NCI-H774 (cell line): ENCODE results near the gene CAMK2A.

Source experiments
- DNase-seq: peaks from one replicate; lab custom pipeline; 2025; lab: John Stamatoyannopoulos, UW

The CAMK2A gene

DNA sequence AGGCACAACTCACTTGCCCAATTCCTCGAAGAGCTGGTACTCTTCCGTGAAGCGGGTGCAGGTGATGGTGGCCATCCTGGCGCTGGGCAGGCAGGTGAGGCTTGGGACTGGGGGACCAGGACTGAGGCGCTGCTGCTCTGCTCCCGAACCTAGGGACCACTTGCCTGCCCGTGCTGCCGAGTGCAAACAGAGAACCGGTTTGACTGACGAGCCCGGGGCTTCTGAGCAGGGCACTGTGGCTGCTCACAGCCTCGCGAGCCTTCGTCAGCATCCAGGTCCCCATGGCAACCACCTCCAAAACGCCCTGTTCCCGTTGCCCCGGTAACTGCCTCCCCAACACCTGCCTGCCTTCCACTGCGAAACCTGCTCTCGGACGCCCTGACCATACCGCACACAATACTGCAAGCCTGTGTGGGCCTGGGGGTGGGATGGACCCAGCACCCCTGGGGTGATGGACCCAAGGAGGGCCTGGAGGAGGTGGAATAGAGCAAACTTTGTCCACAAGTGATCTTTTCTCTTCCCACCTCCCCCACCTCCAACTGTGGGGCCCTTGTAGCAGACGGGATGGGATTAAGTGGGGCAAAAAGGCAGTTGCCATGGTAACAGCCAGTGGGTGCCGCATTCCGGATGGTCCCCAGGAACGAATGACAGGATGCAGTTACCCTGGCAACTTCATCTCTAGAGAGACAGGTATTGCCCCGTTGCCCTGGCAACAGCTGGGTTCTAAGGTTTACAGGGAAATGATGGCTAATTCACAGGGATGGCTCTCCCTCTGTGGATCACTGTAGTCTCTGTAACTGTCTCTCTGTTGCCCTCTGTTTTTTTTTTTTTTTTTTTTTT, at the start of gene CAMK2A:
Gene CAMK2A (minus strand): TSS at position 223 of the 840 bp plus-strand sequence. CDS start 148 bp downstream, at position 75.
- no peak for DNase-seq

DNA sequence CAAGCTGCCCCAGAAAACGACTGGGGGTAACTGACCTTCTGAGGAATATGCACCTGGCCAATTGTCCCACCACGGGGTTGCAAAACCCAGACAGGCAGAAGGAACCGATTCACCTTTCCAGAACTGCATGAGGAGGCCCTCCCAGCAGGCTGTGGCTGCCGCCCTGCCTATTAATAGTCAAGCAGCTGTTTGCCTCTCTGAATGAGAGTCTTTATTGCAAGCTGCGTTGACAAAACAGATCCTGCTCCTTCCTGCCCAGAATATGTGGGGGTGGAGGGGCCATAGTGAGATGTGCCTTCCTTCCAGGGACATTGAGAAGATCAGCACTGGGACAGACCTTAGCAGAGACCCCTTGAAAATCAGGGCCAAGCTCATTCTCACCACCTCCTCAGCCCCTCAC, 49.6 kb upstream of the CAMK2A start:
- DNase-seq: peak; percentile 4

- no peak for DNase-seq
Measured at GRCh38 chr5:150338546-150338945, 49.0 kb upstream of the CAMK2A start.

DNA sequence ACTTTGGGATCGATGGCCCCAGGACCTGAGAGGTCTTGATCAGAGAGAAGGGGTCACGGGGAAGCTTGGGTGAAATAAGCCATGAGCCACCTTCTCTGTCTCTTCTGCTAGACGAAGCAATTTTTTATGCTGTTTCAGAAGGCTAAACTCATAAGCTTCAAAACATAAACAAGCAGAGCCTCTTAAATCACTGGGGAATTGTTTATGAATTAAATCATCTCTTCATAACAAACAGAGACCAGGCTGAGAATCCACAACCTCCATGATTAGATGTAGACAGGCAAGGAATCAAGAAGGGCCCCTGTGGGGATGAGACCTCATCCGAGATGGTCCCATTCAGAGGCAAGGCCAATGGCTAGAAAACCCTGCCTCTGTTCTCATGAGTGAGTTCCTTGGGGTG, 46.2 kb upstream of the CAMK2A start:
- DNase-seq: no peak

GRCh38 chr5:150333400-150333799, 43.8 kb upstream of the CAMK2A start:
- DNase-seq: no peak

DNA sequence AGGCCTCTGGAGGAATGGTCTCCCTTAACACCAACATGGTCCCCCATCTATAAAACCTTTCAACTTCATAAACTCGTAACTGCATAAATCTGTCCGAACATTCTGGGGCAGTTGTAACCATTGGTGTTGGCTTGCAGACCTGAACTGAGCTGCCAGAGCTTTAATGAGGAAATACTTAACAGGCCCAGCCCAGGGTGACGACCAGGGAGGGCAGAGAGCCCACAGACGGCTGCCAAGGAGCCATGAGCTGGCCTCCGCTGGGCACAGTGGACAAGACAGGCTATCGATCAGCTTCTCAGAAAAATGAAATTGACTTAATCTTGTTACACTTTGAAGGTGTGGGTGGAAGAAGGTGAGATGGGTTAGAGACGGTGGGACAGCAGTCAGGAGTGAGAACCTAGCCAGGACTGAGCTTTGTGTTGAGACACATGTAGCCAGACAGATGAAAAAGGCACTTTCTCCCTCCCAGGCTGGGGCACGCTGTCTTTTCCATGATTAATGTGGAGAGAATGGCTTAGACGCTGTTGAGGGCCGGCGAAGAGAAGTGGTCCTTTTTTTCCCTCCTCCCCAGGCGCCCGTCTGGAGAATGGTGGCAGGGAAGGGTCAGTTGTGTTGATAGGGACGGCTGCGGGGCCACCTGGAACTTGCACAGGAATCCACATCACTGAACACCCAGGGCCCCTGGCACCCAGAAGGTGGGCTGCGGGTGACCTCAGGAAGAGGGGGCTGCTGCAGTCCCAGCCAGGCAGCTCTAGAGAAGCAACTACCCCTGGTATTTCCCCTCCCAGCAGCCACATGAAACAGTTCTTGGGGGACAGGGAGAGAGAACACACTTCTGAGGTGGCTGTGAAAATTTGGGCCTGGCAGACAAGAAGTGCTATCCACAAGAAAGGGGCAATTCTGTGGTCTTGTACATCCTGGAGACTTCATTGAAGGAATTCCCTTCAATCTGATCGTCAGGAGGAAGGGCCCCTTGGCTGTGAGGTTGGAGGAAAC, 40.6 kb upstream of the CAMK2A start:
- DNase-seq: no peak

GRCh38 chr5:150329038-150329437, 39.5 kb upstream of the CAMK2A start:
- no peak for DNase-seq

DNA sequence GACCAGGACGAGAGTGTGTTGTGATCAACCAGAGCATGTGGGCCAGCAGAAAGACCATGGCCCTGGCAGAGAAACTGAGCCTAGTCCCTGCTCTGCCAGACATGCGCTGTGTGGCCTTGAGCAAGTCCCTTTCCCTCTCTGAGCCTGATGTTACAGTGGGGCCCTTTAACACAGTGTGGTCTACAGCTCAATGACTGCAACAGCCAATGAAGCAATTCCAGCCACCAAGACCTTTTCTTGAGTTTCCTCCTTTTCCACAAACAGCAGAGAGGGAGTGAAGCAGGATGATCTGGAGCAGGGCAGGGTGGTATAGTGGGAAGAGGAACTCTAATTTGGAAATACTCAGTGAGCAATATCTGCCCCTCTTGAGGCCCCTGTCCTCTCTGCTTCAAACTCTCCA, 38.9 kb upstream of the CAMK2A start:
- no peak for DNase-seq

DNA sequence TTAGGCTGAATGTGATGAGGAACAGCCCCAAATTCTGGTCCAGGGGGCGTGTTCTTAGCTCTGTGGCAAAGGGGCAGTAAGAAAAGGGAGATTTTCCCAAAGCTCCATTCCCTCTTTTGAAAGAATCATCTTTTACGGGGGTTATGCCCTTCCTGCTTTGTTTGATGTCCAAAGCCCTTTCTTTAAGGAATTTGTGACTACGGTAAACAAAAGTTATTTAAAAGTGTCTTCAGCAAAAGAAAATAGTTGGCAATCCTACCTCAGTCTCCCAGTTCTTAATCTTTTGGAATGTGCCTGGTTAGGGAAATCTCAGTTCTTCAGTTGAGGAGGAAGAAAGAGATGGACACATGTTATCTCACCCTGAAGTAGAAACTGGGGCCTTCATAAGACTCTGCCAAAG, 37.6 kb upstream of the CAMK2A start:
- DNase-seq: no peak

- no peak for DNase-seq
Measured at GRCh38 chr5:150326707-150327106, 37.1 kb upstream of the CAMK2A start.

GRCh38 chr5:150325426-150325825, 35.9 kb upstream of the CAMK2A start:
- DNase-seq: no peak

DNA sequence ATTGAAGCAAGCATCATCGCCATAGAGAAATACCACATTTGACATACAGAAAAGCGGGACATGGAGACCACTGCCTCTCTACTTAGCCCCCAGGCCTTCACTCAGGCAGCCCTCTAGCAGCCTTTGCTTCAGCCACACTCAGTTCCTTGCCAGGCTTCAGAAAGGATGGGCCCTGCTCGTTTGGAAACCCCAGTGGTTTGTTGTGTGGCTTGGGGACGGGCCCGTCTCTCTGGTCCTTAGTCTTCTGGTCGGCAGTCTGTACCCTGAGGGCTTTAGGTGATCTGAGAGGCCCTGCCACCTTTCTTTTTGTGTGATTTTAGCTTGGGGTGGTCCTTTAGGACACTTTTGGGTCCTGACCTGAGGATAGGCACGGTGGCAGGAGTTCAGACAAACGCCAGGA, 34.2 kb upstream of the CAMK2A start:
- no peak for DNase-seq

DNA sequence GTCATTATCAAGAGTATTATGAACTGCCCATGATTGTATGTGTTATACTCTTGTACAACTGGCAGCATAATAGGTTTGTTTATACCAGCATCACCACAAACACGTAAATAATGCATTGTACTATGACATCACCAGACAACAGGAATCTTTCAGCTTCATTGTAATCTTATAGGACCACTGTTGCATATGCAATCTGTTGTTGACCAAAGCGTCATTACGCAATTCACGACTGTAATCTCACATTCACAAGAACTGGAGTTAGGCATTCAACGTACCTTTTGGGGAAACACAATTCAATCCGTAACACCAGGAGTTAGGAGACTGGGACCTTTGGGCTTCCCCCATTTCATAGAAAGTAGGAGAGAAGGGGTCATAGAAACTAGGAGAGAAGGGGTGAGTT, 33.5 kb upstream of the CAMK2A start:
- no peak for DNase-seq

GRCh38 chr5:150322202-150322601, 32.6 kb upstream of the CAMK2A start:
- DNase-seq: no peak

DNA sequence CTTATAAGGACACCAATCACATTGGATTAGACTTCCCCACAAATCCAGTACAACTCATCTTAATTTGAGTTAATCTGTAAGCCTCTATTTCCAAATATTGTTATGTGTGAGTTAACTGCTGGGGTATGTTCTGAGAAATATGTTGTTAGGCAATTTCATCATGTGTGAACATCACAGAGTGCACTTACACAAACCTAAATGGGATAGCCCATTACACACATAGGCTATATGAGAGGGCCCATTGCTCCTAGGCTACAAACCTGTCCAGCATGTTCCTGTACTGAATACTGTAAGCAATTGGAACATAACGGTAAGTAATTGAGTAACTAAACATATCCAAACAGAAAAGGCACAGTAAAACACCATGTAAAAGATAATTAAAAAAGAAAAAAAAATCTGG, 32.2 kb upstream of the CAMK2A start:
- no peak for DNase-seq

- DNase-seq: no peak
Measured at GRCh38 chr5:150321211-150321610, 31.6 kb upstream of the CAMK2A start.

GRCh38 chr5:150320044-150320613, 30.6 kb upstream of the CAMK2A start:
- no peak for DNase-seq

DNA sequence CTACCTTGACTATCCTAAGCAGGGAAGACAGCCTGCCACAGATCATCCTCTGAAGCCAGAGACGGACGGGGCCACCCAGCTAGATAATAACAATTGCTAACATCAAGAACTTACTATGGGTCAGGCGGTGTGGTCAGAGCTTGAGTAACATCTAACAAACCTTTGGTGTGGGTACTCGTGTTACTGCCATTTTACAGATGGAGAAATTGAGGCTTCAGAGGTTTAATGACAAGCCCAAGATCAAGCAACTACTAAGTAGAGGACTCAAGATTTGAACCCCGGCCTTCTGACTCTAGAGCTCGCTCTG, 29.9 kb upstream of the CAMK2A start:
- no peak for DNase-seq

DNA sequence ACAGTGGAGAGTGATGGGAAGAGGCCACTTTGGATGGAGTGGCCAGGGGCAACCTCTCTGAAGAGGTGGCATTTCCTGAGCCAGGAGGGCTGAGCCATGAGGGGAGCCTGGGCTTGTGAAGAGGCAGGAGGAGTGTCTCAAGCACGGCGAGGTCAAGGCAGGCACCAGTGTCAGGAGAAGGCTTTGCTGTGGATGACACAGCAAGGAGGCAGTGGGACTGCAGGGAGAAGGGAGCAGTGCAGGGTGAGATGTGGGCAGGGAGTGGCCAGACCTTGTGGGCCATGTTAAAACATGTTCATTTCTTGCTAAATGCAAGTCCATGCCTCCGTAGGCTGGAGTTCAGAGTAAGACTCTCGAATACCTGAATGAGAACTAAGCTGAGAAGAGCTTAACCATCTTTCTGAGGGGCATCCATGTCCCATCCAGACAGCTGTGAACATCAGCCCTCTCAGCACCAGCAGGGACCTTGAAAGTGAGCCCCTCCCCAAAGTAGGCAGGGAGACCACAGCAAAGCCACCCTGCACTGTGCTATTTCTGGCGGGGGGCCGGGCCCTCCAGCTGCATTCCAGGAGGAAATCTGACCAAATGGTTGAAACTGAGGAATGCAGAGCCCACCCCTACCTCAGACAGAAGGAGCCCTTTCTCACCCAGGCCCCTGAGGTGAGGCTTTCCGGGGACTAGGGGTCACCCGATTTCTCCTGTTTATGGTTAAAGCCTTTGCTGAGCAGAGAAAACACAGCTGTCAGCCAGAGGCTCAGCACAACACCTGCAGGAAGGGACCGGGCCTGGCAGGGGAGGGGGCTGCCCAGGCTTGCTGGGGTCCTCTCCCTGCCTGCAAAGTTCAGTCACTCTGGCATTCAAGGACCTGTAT, 29.3 kb upstream of the CAMK2A start:
- DNase-seq: no peak

DNA sequence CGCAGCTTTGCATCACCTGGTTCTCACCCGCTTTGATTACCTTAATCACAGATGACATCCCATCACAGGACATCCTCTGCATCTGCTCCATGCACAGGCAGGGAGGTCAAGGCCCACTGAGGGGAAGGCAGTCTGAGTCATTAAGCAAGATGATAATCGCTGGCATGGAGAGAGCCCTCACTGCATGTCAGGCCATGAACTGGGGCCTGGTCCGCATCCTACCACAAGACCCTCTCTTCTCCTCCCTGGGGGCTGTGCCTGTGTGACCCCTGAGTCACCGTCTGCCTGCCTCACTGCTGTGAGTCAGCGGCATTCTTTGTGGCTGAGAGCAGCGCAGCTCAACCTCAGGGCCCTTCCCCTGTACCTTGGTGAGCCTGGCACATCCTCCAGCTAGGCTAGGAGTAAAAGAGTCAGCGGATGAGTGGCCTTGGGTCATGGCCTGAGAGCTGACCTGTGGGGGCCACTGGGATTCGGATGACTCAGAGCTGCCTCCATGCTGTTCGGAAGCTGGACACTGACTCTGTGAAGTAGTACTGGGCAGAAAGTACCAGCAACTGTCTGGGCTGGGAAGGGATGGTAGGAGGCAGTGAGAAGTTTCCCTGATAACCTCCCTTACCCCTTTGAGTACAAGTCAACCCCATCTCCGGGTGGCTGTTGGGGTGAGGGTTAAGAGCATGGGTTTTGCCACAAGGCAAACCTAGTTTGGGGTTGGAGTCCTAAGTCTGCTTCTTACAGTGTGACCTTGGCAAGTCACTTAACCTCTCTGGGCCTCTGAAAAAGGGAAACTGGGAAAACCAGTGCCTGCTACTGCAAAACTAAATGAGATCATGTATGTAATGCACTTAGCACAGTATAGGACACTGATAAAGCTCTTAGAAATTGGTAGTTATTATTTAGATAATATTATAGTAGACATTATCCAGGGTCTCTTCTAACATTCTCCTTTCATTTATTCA, 27.8 kb upstream of the CAMK2A start:
- DNase-seq: no peak

DNA sequence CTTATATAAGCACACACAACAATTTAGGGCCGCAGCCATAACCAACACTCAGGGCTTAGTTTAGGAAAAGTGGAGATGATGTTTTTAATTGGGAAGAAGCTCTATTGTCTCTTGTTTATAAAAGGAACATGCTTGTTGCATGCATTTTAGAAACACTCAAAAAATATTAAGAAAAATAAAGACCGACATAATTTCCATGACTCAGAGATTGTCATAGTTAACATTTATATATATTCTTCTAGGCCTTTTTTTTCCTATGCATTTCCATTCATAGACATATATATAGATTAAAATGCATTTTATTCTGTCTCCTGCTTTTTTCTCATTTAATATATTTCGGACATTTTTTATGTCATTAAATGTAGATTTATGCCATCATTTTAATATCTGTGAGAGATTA, 26.7 kb upstream of the CAMK2A start:
- no peak for DNase-seq
